GM04503 (cell line): ENCODE measurements around the gene CLSTN2.

ENCODE experiments used
- DNase-seq: peaks from one replicate; pipeline ENCODE4 v3.0.0-alpha.2; 2012; ENCODE audit warnings: low read depth

Gene CLSTN2

GRCh38 chr3:140505213-140505612 lies 570.2 kb downstream of the CLSTN2 start:
- DNase-seq: no peak

- no peak for DNase-seq
Observed at GRCh38 chr3:140505876-140506275, 570.9 kb downstream of the CLSTN2 start.

GRCh38 chr3:140508550-140508949 lies 573.6 kb downstream of the CLSTN2 start:
- no peak for DNase-seq

- no peak for DNase-seq
Observed at GRCh38 chr3:140509534-140509933, 574.5 kb downstream of the CLSTN2 start.

GRCh38 chr3:140510303-140510861 lies 575.4 kb downstream of the CLSTN2 start:
- DNase-seq: no peak

GRCh38 chr3:140521751-140522445 lies 586.9 kb downstream of the CLSTN2 start:
- no peak for DNase-seq

- no peak for DNase-seq
Observed at GRCh38 chr3:140522653-140523380, 587.8 kb downstream of the CLSTN2 start.

GRCh38 chr3:140523600-140523999 lies 588.6 kb downstream of the CLSTN2 start:
- no peak for DNase-seq

- DNase-seq: no peak
Observed at GRCh38 chr3:140527156-140527555, 592.2 kb downstream of the CLSTN2 start.

- no peak for DNase-seq
Observed at GRCh38 chr3:140529096-140529495, 594.1 kb downstream of the CLSTN2 start.

- no peak for DNase-seq
Observed at GRCh38 chr3:140529558-140529957, 594.6 kb downstream of the CLSTN2 start.

GRCh38 chr3:140530131-140530530 lies 595.1 kb downstream of the CLSTN2 start:
- no peak for DNase-seq

GRCh38 chr3:140530603-140531002 lies 595.6 kb downstream of the CLSTN2 start:
- DNase-seq: no peak

GRCh38 chr3:140532793-140533330 lies 597.9 kb downstream of the CLSTN2 start:
- no peak for DNase-seq

GRCh38 chr3:140536926-140537726 lies 602.1 kb downstream of the CLSTN2 start:
- DNase-seq: no peak

- no peak for DNase-seq
Observed at GRCh38 chr3:140537727-140538082, 602.7 kb downstream of the CLSTN2 start.

GRCh38 chr3:140540262-140540661 lies 605.3 kb downstream of the CLSTN2 start:
- DNase-seq: no peak

- no peak for DNase-seq
Observed at GRCh38 chr3:140541975-140542653, 607.1 kb downstream of the CLSTN2 start.

GRCh38 chr3:140545197-140545596 lies 610.2 kb downstream of the CLSTN2 start:
- DNase-seq: no peak

- DNase-seq: no peak
Observed at GRCh38 chr3:140545756-140546155, 610.8 kb downstream of the CLSTN2 start.

- DNase-seq: no peak
Observed at GRCh38 chr3:140546649-140547048, 611.7 kb downstream of the CLSTN2 start.

- no peak for DNase-seq
Observed at GRCh38 chr3:140552403-140552802, 617.4 kb downstream of the CLSTN2 start.
